ENCODE results near the gene PLA2G4E.

- no peak for TF ChIP-seq CTCF (IDR thresholded peaks at IDR 0.05)
- no peak for TF ChIP-seq EP300 (IDR thresholded peaks at IDR 0.05)
- no peak for TF ChIP-seq POLR2AphosphoS5 (IDR thresholded peaks at IDR 0.05)
- TF ChIP-seq POLR2A (IDR thresholded peaks at IDR 0.05), result no peak
Measured at GRCh38 chr15:42009474-42009873, 11.4 kb downstream of the PLA2G4E start.
